Esophagus squamous epithelium (tissue), 5 donors: ENCODE results near the gene KIF6. TPM values are rescaled to one million over a fixed set of nuclear protein-coding genes. Genes with fewer than 3 reads are reported as not detected.

Experiments used
- DNase-seq: peaks from one replicate; lab custom pipeline; 2025; lab: John Stamatoyannopoulos, UW
- H3K27ac ChIP-seq, 4 donors: fragments of 200-600 bp; sonication (generic); one replicate each; pipeline ENCODE4 v1.5.1; 2016 to 2019; ENCODE audit warnings: mild to moderate bottlenecking in 1 of 4
- H3K27me3 ChIP-seq, 4 donors: fragments of 200-600 bp; sonication (generic); 1 replicate in 3 of 4; 2 replicates in 1 of 4; pipeline versions ENCODE4 v1.5.1 to v1.6.0; 2017 to 2021; ENCODE audit warnings: antibody characterized with exemption in 1 of 4
- H3K36me3 ChIP-seq, 3 donors: fragments of 200-600 bp; sonication (generic); one replicate each; pipeline ENCODE4 v1.5.1; 2016 to 2019
- H3K4me1 ChIP-seq, 3 donors: fragments of 200-600 bp; sonication (generic); one replicate each; pipeline ENCODE4 v1.5.1; 2017 to 2019
- H3K4me3 ChIP-seq, 4 donors: fragments of 200-600 bp; sonication (generic); 1 replicate in 3 of 4; 2 replicates in 1 of 4; pipeline ENCODE4 v1.5.1; 2016 to 2019; ENCODE audit warnings: mild to moderate bottlenecking in 2 of 4, moderate library complexity in 1 of 4
- H3K9me3 ChIP-seq, 3 donors: fragments of 200-600 bp; sonication (generic); one replicate each; pipeline ENCODE4 v1.5.1; 2016 to 2019
- POLR2A ChIP-seq, 4 donors: fragments of 450-650 bp; IDR thresholded peaks; one replicate each; pipeline ENCODE4 v1.6.1; 2017; ENCODE audit warnings: antibody characterized with exemption in 4 of 4, mild to moderate bottlenecking in 4 of 4, moderate library complexity in 3 of 4
- WGBS, 2 donors: methylation state at CpG; one replicate each; pipeline ENCODE4 v1.1.5; 2018; 5-methylcytosine and 5-hydroxymethylcytosine counted together
- intact Hi-C: fragments of 100-400 bp; cut with DNase I; formaldehyde crosslinking; loops from one replicate; pipeline ENCODE4 v1.15.0; 2022
- total RNA-seq, 4 donors: library from RNA; depleted of rRNA; stranded (reverse); fragments of >200 nt; gene quantifications; one replicate each; pipeline ENCODE4 v1.1.0, GENCODE V29; 2016
- TF ChIP-seq, protein P1 (sequence below), 6 experiments: fragments of 450-650 bp in 4 of 6; fragments of 200-600 bp in 2 of 6; sonication (generic) in 2 of 6; IDR thresholded peaks; one replicate each; pipeline ENCODE4 v1.5.1; 2016 to 2019; ENCODE audit warnings: antibody characterized with exemption in 6 of 6, mild to moderate bottlenecking in 4 of 6, moderate library complexity in 4 of 6
- donor health status: DM: yes; HTN: yes; CAD: no.

Gene KIF6
- total RNA-seq, 4 donors from 2014 or later = 0.19 TPM; not detected in 3

GRCh38 chr6:39543950-39544349 is 181.3 kb downstream of the KIF6 start:
- no peak overlapping the region for H3K4me3 ChIP-seq
- no peak for TF ChIP-seq POLR2A (IDR thresholded peaks at IDR 0.05)
- TF ChIP-seq, protein P1, sequence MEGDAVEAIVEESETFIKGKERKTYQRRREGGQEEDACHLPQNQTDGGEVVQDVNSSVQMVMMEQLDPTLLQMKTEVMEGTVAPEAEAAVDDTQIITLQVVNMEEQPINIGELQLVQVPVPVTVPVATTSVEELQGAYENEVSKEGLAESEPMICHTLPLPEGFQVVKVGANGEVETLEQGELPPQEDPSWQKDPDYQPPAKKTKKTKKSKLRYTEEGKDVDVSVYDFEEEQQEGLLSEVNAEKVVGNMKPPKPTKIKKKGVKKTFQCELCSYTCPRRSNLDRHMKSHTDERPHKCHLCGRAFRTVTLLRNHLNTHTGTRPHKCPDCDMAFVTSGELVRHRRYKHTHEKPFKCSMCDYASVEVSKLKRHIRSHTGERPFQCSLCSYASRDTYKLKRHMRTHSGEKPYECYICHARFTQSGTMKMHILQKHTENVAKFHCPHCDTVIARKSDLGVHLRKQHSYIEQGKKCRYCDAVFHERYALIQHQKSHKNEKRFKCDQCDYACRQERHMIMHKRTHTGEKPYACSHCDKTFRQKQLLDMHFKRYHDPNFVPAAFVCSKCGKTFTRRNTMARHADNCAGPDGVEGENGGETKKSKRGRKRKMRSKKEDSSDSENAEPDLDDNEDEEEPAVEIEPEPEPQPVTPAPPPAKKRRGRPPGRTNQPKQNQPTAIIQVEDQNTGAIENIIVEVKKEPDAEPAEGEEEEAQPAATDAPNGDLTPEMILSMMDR (IDR thresholded peaks at IDR 0.05) = no peak
- no peak for DNase-seq
- intact Hi-C loops = no loop called here
- H3K9me3 ChIP-seq = no peaks in the 10 kb centered on the region
- peak overlapping the region in 1 of 4 donors; percentile 58 for H3K27ac ChIP-seq
- peaks cover 0 to 7% (median 0%) of the 10 kb centered on the region in 3 donors for H3K4me1 ChIP-seq
- peaks cover 0 to 3% (median 0%) of the 10 kb centered on the region in 4 donors for H3K27me3 ChIP-seq
- WGBS, 2 donors = 64 to 70% methylated on average over 1 of the region's 1 CpG
- H3K36me3 ChIP-seq = no peaks in the 10 kb centered on the region

DNA sequence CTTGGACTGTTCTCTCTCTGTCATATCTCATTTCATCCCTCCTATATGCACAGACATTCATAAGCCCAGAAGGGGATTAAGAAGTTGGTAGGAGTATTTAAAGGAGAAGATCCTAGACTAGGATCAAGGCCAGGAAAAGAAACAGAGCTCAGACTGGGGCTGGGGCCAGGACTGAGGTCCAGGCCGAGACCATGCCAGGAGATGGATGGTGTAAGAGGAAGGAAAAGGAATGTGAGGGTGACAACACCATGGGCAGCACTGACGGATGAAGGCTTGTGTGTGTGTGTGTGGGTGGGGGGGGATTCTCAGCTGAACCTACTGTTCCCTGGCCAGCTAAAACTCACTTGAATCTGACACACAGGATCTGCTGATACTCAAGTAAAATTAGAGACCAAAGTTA is 182.1 kb downstream of the KIF6 start:
- Histone ChIP-seq H3K4me3 (no peak overlapping the region), H3K4me1 (peaks cover 0 to 7% (median 0%) of the 10 kb centered on the region in 3 donors), H3K9me3 (no peaks in the 10 kb centered on the region), H3K36me3 (no peaks in the 10 kb centered on the region), H3K27ac (peak overlapping the region in 2 of 4 donors; percentile 17 to 58), H3K27me3 (peaks cover 0 to 1% (median 0%) of the 10 kb centered on the region in 4 donors)
- no peak for DNase-seq
- no peak for TF ChIP-seq POLR2A (IDR thresholded peaks at IDR 0.05)
- TF ChIP-seq, protein P1 (IDR thresholded peaks at IDR 0.05) = no peak
- intact Hi-C loops = no loop called here
- WGBS, 2 donors = 21 to 43% methylated on average over 2 of the region's 2 CpGs

DNA sequence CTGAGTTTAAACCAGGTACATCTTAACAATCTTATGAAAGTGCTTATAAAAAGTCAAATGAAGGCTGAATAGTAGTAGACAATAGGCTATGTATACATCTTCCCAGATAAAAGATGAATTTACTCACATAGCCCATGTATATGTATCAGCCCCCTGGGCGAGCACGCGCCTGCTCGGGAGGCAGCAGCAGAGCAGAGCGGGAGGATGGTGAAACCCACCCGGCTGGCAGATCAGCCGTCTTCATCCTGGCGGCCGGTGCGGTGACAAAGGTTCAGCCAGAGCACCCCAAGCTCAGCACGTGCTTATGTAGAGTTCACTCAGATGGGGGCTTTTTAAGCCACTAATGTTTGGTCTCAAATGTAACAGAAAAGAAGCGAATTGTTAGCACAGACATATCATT is 184.8 kb downstream of the KIF6 start:
- intact Hi-C loops = no loop called here
- TF ChIP-seq, protein P1 (IDR thresholded peaks at IDR 0.05) = no peak
- TF ChIP-seq POLR2A (IDR thresholded peaks at IDR 0.05) = no peak
- Histone ChIP-seq H3K27ac (no peak overlapping the region), H3K27me3 (no peaks in the 10 kb centered on the region), H3K4me3 (no peak overlapping the region), H3K4me1 (peaks cover 0 to 7% (median 0%) of the 10 kb centered on the region in 3 donors), H3K36me3 (no peaks in the 10 kb centered on the region), H3K9me3 (no peaks in the 10 kb centered on the region)
- no peak for DNase-seq
- WGBS, 2 donors = 85 to 94% methylated on average over 12 of the region's 12 CpGs

DNA sequence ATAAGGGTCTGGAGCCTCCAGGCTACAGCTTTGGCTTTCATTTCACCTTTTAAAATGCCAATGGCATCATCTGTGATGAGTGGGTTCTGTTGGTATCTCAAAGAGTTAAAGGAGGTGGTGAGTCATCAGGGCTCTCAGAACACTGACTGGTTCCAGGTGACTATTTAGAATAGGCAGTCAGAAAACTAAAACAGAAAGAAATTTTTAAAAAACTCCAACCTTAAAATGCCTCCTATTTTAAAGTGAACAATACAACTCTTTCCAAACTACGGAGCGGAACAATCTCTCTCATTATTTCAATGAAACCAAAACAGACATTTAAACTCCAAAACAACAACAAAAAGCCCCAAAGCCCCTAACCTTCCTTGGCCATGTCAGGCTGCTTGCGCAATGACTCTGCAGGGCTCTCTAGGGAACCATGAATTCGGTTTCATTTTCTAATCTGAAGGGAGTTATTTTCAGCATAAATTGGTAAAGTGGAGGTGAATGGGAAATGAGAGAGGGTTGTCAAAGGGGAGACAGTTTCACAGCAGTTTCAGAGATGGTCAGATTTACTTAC is 194.9 kb downstream of the KIF6 start:
- peak overlapping the region in 1 of 4 donors; percentile 38 for H3K4me3 ChIP-seq
- intact Hi-C loops = no loop called here
- no peak for DNase-seq
- WGBS, 2 donors = 28 to 37% methylated on average over 4 of the region's 4 CpGs
- no peak overlapping the region for H3K27ac ChIP-seq
- no peaks in the 10 kb centered on the region for H3K27me3 ChIP-seq
- no peaks in the 10 kb centered on the region for H3K36me3 ChIP-seq
- TF ChIP-seq POLR2A (IDR thresholded peaks at IDR 0.05) = no peak
- TF ChIP-seq, protein P1 (IDR thresholded peaks at IDR 0.05) = no peak
- H3K9me3 ChIP-seq = no peaks in the 10 kb centered on the region
- H3K4me1 ChIP-seq = peaks cover 0 to 8% (median 0%) of the 10 kb centered on the region in 3 donors

DNA sequence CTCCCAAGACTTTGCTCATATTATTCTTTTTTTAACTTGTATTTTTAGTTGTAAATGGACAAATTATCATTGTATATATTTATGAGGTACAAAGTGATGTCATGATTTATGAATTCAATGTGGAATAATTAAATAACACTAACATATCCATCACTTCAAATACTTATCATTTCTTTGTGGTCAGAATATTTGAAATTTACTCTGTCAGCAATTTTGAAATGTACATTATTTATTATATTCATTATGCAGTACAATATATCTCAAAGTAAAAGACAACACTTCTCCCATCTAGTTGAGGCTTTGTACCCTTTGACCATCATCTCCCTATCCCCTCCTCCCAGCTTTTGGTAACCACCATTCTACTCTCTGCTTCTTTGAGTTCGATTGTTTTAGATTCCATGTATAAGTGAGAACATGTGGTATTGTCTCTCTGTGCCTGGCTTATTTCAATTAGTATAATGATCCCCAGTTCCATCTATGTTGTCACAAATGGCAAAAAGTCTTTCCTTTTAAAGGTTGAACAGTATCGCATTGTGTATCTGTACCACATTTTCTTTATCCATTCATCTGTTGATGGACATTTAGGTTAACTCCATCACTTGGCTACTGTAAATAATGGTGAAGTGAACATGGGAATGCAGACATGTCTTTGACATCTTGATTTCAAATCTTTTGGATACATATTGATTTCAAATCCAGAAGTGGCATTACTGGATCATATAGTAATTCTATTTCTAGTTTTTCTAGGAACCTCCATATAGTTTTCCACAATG is 197.2 kb downstream of the KIF6 start:
- intact Hi-C loops = no loop called here

More for the DNA sequence above, 197.2 kb downstream of the KIF6 start:
- H3K4me3 ChIP-seq = no peak overlapping the region
- TF ChIP-seq, protein P1 (IDR thresholded peaks at IDR 0.05) = no peak
- TF ChIP-seq POLR2A (IDR thresholded peaks at IDR 0.05) = no peak
- WGBS, 2 donors = 67 to 75% methylated on average over 2 of the region's 2 CpGs
- H3K27me3 ChIP-seq = no peaks in the 10 kb centered on the region
- no peak for DNase-seq
- H3K36me3 ChIP-seq = no peaks in the 10 kb centered on the region
- H3K4me1 ChIP-seq = peaks cover 0 to 8% (median 0%) of the 10 kb centered on the region in 3 donors
- H3K27ac ChIP-seq = no peak overlapping the region
- H3K9me3 ChIP-seq = no peaks in the 10 kb centered on the region
